Natural killer cell treated with Interleukin-12 subunit alpha and Interleukin-12 subunit beta and Interleukin-15 and Interleukin-18, amount 100 ng/mL, for 72 hours (primary cell): ENCODE results near the gene CANX. TPM values are rescaled to one million over a fixed set of nuclear protein-coding genes. Genes with fewer than 3 reads are reported as not detected.

Experiments
- total RNA-seq, 2 donors: library from RNA; stranded (reverse); gene quantifications; one replicate each; pipeline ENCODE4 v1.2.3, GENCODE V29; 2022

Gene CANX
- total RNA-seq, 2 donors from 2014 or later: 633 to 749 TPM

Other genes with a start within 250 kb of the CANX start
- 10 to 100 TPM; 29.2 to 41.0 TPM for gene RUFY1, start 148.4 kb upstream of the CANX start, total RNA-seq
- gene HNRNPH1, start 75.3 kb upstream of the CANX start, total RNA-seq: 1,000 to 10,000 TPM in 1 of 2 donors, 100 to 1,000 TPM in 1; 874 to 1,296 TPM
- 1 to 10 TPM in 1 of 2 donors, not detected in 1; 1.6 TPM for gene CBY3, start 17.9 kb upstream of the CANX start, total RNA-seq
- 10 to 100 TPM; 31.4 to 41.1 TPM for gene MAML1, start 33.9 kb downstream of the CANX start, total RNA-seq
- 1 to 10 TPM; 2.9 to 4.0 TPM for gene LTC4S, start 95.0 kb downstream of the CANX start, total RNA-seq
- 100 to 1,000 TPM in 1 of 2 donors, 10 to 100 TPM in 1; 73.2 to 105 TPM for gene MGAT4B, start 107.9 kb downstream of the CANX start, total RNA-seq
- 100 to 1,000 TPM; 218 to 332 TPM for gene SQSTM1, start 121.9 kb downstream of the CANX start, total RNA-seq
- gene MRNIP, start 159.8 kb downstream of the CANX start, total RNA-seq: 10 to 100 TPM; 15.9 to 25.2 TPM
- gene TBC1D9B, start 208.9 kb downstream of the CANX start, total RNA-seq: 100 to 1,000 TPM; 114 to 151 TPM